Mucosa of stomach (tissue), 1 donor: ENCODE data around the gene DTX4.

Experiments
- H3K27me3 ChIP-seq: one replicate; pipeline ENCODE4 v1.7.0; 2013; ENCODE audit warnings: mild to moderate bottlenecking, low read length; ENCODE audit not compliant: control insufficient read depth, insufficient read depth
- H3K36me3 ChIP-seq: one replicate; pipeline ENCODE4 v1.7.0; 2013; ENCODE audit warnings: low read length; ENCODE audit not compliant: control insufficient read depth, insufficient read depth
- H3K4me1 ChIP-seq: one replicate; pipeline ENCODE4 v1.7.0; 2013; ENCODE audit warnings: mild to moderate bottlenecking, low read length; ENCODE audit not compliant: control insufficient read depth, insufficient read depth
- H3K4me3 ChIP-seq: one replicate; pipeline ENCODE4 v1.7.0; 2013; ENCODE audit warnings: low read length
- H3K9ac ChIP-seq: one replicate; pipeline ENCODE4 v1.7.0; 2013; ENCODE audit warnings: mild to moderate bottlenecking, low read length, moderate library complexity
- H3K9me3 ChIP-seq: one replicate; pipeline ENCODE4 v1.7.0; 2013; ENCODE audit warnings: mild to moderate bottlenecking, low read length, moderate library complexity; ENCODE audit not compliant: control insufficient read depth
- donor health status: Pancreatic carcinoma.

DTX4 gene

GRCh38 chr11:59186130-59186594, 14.2 kb downstream of the DTX4 start:
- Histone ChIP-seq H3K4me1 (peaks cover 92% of the 10 kb centered on the region), H3K4me3 (no peak overlapping the region), H3K9me3 (no peaks in the 10 kb centered on the region), H3K27me3 (no peaks in the 10 kb centered on the region), H3K36me3 (no peaks in the 10 kb centered on the region), H3K9ac (peak overlapping the region; percentile 46)

GRCh38 chr11:59187035-59187434, 15.1 kb downstream of the DTX4 start:
- Histone ChIP-seq H3K9ac (peak overlapping the region; percentile 46), H3K9me3 (no peaks in the 10 kb centered on the region), H3K27me3 (no peaks in the 10 kb centered on the region), H3K36me3 (no peaks in the 10 kb centered on the region), H3K4me3 (no peak overlapping the region), H3K4me1 (peaks cover 84% of the 10 kb centered on the region)

- Histone ChIP-seq H3K27me3 (no peaks in the 10 kb centered on the region), H3K36me3 (peaks cover 2% of the 10 kb centered on the region), H3K4me3 (no peak overlapping the region), H3K9me3 (no peaks in the 10 kb centered on the region), H3K9ac (no peak overlapping the region), H3K4me1 (peaks cover 78% of the 10 kb centered on the region)
Observed at GRCh38 chr11:59187587-59187986, 15.7 kb downstream of the DTX4 start.

GRCh38 chr11:59188954-59189353, 17.0 kb downstream of the DTX4 start:
- no peaks in the 10 kb centered on the region for H3K9me3 ChIP-seq
- H3K4me1 ChIP-seq: peaks cover 64% of the 10 kb centered on the region
- no peak overlapping the region for H3K4me3 ChIP-seq
- H3K9ac ChIP-seq: no peak overlapping the region
- H3K27me3 ChIP-seq: no peaks in the 10 kb centered on the region
- peaks cover 5% of the 10 kb centered on the region for H3K36me3 ChIP-seq

GRCh38 chr11:59189986-59190385, 18.1 kb downstream of the DTX4 start:
- no peak overlapping the region for H3K4me3 ChIP-seq
- no peak overlapping the region for H3K9ac ChIP-seq
- H3K9me3 ChIP-seq: no peaks in the 10 kb centered on the region
- H3K4me1 ChIP-seq: peaks cover 54% of the 10 kb centered on the region
- peaks cover 5% of the 10 kb centered on the region for H3K36me3 ChIP-seq
- H3K27me3 ChIP-seq: no peaks in the 10 kb centered on the region

- Histone ChIP-seq H3K4me1 (peaks cover 43% of the 10 kb centered on the region), H3K4me3 (no peak overlapping the region), H3K27me3 (no peaks in the 10 kb centered on the region), H3K9me3 (no peaks in the 10 kb centered on the region), H3K9ac (no peak overlapping the region), H3K36me3 (peaks cover 5% of the 10 kb centered on the region)
Observed at GRCh38 chr11:59191095-59191494, 19.2 kb downstream of the DTX4 start.

- Histone ChIP-seq H3K9me3 (no peaks in the 10 kb centered on the region), H3K4me1 (peaks cover 39% of the 10 kb centered on the region), H3K27me3 (no peaks in the 10 kb centered on the region)
Observed at GRCh38 chr11:59191890-59192289, 20.0 kb downstream of the DTX4 start.

GRCh38 chr11:59192446-59193020, 20.6 kb downstream of the DTX4 start:
- H3K36me3 ChIP-seq: peaks cover 5% of the 10 kb centered on the region
- no peaks in the 10 kb centered on the region for H3K9me3 ChIP-seq
- peaks cover 37% of the 10 kb centered on the region for H3K4me1 ChIP-seq
- H3K4me3 ChIP-seq: no peak overlapping the region
- H3K9ac ChIP-seq: no peak overlapping the region
- H3K27me3 ChIP-seq: no peaks in the 10 kb centered on the region

More at GRCh38 chr11:59191890-59192289, 20.0 kb downstream of the DTX4 start:
- no peak overlapping the region for H3K9ac ChIP-seq
- no peak overlapping the region for H3K4me3 ChIP-seq
- peaks cover 5% of the 10 kb centered on the region for H3K36me3 ChIP-seq

- H3K9me3 ChIP-seq: no peaks in the 10 kb centered on the region
- H3K4me3 ChIP-seq: no peak overlapping the region
- peaks cover 5% of the 10 kb centered on the region for H3K36me3 ChIP-seq
- no peaks in the 10 kb centered on the region for H3K27me3 ChIP-seq
- H3K4me1 ChIP-seq: peaks cover 35% of the 10 kb centered on the region
- no peak overlapping the region for H3K9ac ChIP-seq
Observed at GRCh38 chr11:59193587-59194130, 21.7 kb downstream of the DTX4 start.

GRCh38 chr11:59195586-59195985, 23.7 kb downstream of the DTX4 start:
- Histone ChIP-seq H3K9ac (no peak overlapping the region), H3K9me3 (no peaks in the 10 kb centered on the region), H3K4me1 (peaks cover 17% of the 10 kb centered on the region), H3K36me3 (peaks cover 5% of the 10 kb centered on the region), H3K4me3 (no peak overlapping the region), H3K27me3 (no peaks in the 10 kb centered on the region)

GRCh38 chr11:59196777-59197176, 24.8 kb downstream of the DTX4 start:
- no peaks in the 10 kb centered on the region for H3K27me3 ChIP-seq
- H3K36me3 ChIP-seq: peaks cover 5% of the 10 kb centered on the region
- no peaks in the 10 kb centered on the region for H3K9me3 ChIP-seq
- no peak overlapping the region for H3K4me3 ChIP-seq
- H3K9ac ChIP-seq: no peak overlapping the region
- H3K4me1 ChIP-seq: peaks cover 23% of the 10 kb centered on the region

- Histone ChIP-seq H3K9ac (no peak overlapping the region), H3K27me3 (no peaks in the 10 kb centered on the region), H3K4me3 (no peak overlapping the region), H3K9me3 (no peaks in the 10 kb centered on the region), H3K36me3 (no peaks in the 10 kb centered on the region), H3K4me1 (peaks cover 23% of the 10 kb centered on the region)
Observed at GRCh38 chr11:59197991-59198390, 26.1 kb downstream of the DTX4 start.
